Thyroid gland (tissue), 4 donors: ENCODE results near the gene MYO1E. TPM values are rescaled to one million over a fixed set of nuclear protein-coding genes. Genes with fewer than 3 reads are reported as not detected.

Experiments
- DNase-seq, 2 donors: peaks; one replicate each; pipeline ENCODE4 v3.0.0-alpha.2; 2019
- H3K27ac ChIP-seq, 3 donors: fragments of 200-600 bp; sonication (generic); 1 replicate in 2 of 3; 2 replicates in 1 of 3; pipeline ENCODE4 v1.5.1; 2016 to 2019; ENCODE audit warnings: mild to moderate bottlenecking in 1 of 3, moderate library complexity in 1 of 3
- H3K27me3 ChIP-seq: fragments of 200-600 bp; sonication (generic); one replicate; pipeline ENCODE4 v1.5.1; 2019
- H3K36me3 ChIP-seq, 2 donors: fragments of 200-600 bp; sonication (generic); one replicate each; pipeline ENCODE4 v1.5.1; 2016 to 2019
- H3K4me1 ChIP-seq, 2 donors: fragments of 200-600 bp; sonication (generic); one replicate each; pipeline ENCODE4 v1.5.1; 2017 to 2019
- H3K4me3 ChIP-seq, 3 donors: fragments of 200-600 bp; sonication (generic); replicated peaks in 1 of 3; 1 replicate in 2 of 3; 2 replicates in 1 of 3; pipeline ENCODE4 v1.5.1; 2016; ENCODE audit warnings: mild to moderate bottlenecking in 1 of 3
- H3K9me3 ChIP-seq: fragments of 200-600 bp; sonication (generic); one replicate; pipeline ENCODE4 v1.5.1; 2017
- CTCF ChIP-seq, 6 experiments: fragments of 200-600 bp in 3 of 6; fragments of 450-650 bp in 3 of 6; sonication (generic) in 3 of 6; IDR thresholded peaks; one replicate each; pipeline ENCODE4 v1.5.1; 2016 to 2019; ENCODE audit warnings: antibody characterized with exemption in 6 of 6, mild to moderate bottlenecking in 2 of 6, inconsistent platforms in 1 of 6, moderate library complexity in 1 of 6
- POLR2A ChIP-seq, 2 donors: fragments of 450-650 bp; IDR thresholded peaks; one replicate each; pipeline ENCODE4 v1.6.1; 2017; ENCODE audit warnings: antibody characterized with exemption in 2 of 2, mild to moderate bottlenecking in 2 of 2, moderate library complexity in 1 of 2
- WGBS, 2 donors: methylation state at CpG; one replicate each; pipeline ENCODE4 v1.1.5; 2017; 5-methylcytosine and 5-hydroxymethylcytosine counted together
- intact Hi-C: fragments of 100-400 bp; cut with DNase I; formaldehyde crosslinking; loops from one replicate; pipeline ENCODE4 v1.15.1; 2023
- total RNA-seq, 4 donors: library from RNA; depleted of rRNA; stranded (reverse); fragments of >200 nt; gene quantifications; one replicate each; pipeline ENCODE4 v1.2.3, GENCODE V29; 2016

MYO1E gene
- total RNA-seq, 4 donors from 2014 or later, result 19.5 to 56.6 (median 34.6) TPM

GRCh38 chr15:59322056-59322759 is 50.5 kb downstream of the MYO1E start:
- Histone ChIP-seq H3K4me3 (no peak overlapping the region), H3K27ac (peak overlapping the region; percentile 53 to 73 (median 60))

GRCh38 chr15:59321000-59321689 is 51.5 kb downstream of the MYO1E start:
- intact Hi-C loops, result no loop called here
- Histone ChIP-seq H3K9me3 (no peaks in the 10 kb centered on the region), H3K4me3 (no peak overlapping the region), H3K4me1 (peaks cover 22 to 29% of the 10 kb centered on the region in 2 donors), H3K36me3 (no peaks in the 10 kb centered on the region), H3K27ac (no peak overlapping the region), H3K27me3 (no peaks in the 10 kb centered on the region)
- DNase-seq, result no peak
- WGBS, 2 donors, result 76 to 98% methylated on average over 4 of the region's 4 CpGs
- TF ChIP-seq POLR2A (IDR thresholded peaks at IDR 0.05) (no peak), CTCF (IDR thresholded peaks at IDR 0.05) (no peak)

More at GRCh38 chr15:59322056-59322759, 50.5 kb downstream of the MYO1E start:
- H3K9me3 ChIP-seq, result no peaks in the 10 kb centered on the region
- TF ChIP-seq CTCF (IDR thresholded peaks at IDR 0.05) (no peak), POLR2A (IDR thresholded peaks at IDR 0.05) (no peak)
- H3K4me1 ChIP-seq, result peaks cover 11 to 20% of the 10 kb centered on the region in 2 donors
- 94 to 96% methylated on average over 2 of the region's 2 CpGs for WGBS, 2 donors
- H3K36me3 ChIP-seq, result no peaks in the 10 kb centered on the region
- no peaks in the 10 kb centered on the region for H3K27me3 ChIP-seq
- peak; percentile 23 to 47 for DNase-seq
- intact Hi-C loops, result no loop called here

- H3K4me3 ChIP-seq, result no peak overlapping the region
- H3K27ac ChIP-seq, result peak overlapping the region in 2 of 3 donors; percentile 55 to 73
- peaks cover 38 to 50% of the 10 kb centered on the region in 2 donors for H3K4me1 ChIP-seq
- TF ChIP-seq POLR2A (IDR thresholded peaks at IDR 0.05), result no peak
- no peak for TF ChIP-seq CTCF (IDR thresholded peaks at IDR 0.05)
- no peaks in the 10 kb centered on the region for H3K9me3 ChIP-seq
- DNase-seq, result no peak
- no peaks in the 10 kb centered on the region for H3K27me3 ChIP-seq
- H3K36me3 ChIP-seq, result no peaks in the 10 kb centered on the region
- 95 to 100% methylated on average over 1 of the region's 1 CpG for WGBS, 2 donors
- intact Hi-C loops, result loop anchor here (10.0 kb wide), 1 partner anchor 58 kb away; the partner anchor contains the start of gene MYO1E
These were observed 55.5 kb downstream of the MYO1E start for GRCh38 chr15:59317211-59317610.

GRCh38 chr15:59315914-59316451 is 56.7 kb downstream of the MYO1E start:
- H3K4me1 ChIP-seq, result peaks cover 35 to 44% of the 10 kb centered on the region in 2 donors
- H3K27ac ChIP-seq, result peak overlapping the region; percentile 55 to 73 (median 60)
- intact Hi-C loops, result loop anchor here (10.0 kb wide), 1 partner anchor 59 kb away; the partner anchor contains the start of gene MYO1E
- 31 to 33% methylated on average over 6 of the region's 6 CpGs for WGBS, 2 donors
- H3K9me3 ChIP-seq, result no peaks in the 10 kb centered on the region
- peak; percentile 67 to 71 for DNase-seq
- no peaks in the 10 kb centered on the region for H3K36me3 ChIP-seq
- TF ChIP-seq CTCF (IDR thresholded peaks at IDR 0.05) (no peak), POLR2A (IDR thresholded peaks at IDR 0.05) (peak in 1 of 2 donors; percentile 12)
- no peak overlapping the region for H3K4me3 ChIP-seq
- H3K27me3 ChIP-seq, result no peaks in the 10 kb centered on the region
